Astrocyte (in vitro differentiated cells and primary cell): ENCODE data around the gene PFDN1.

Source experiments
- CTCF ChIP-seq: IDR thresholded peaks from 2 replicates; pipeline ENCODE4 v1.5.1; 2011; ENCODE audit warnings: low read depth, mild to moderate bottlenecking, inconsistent platforms, low read length, moderate library complexity; ENCODE audit not compliant: insufficient read depth
- EZH2 ChIP-seq: IDR thresholded peaks from 2 replicates; pipeline ENCODE4 v1.6.1; 2012; ENCODE audit warnings: mild to moderate bottlenecking, low read length, inconsistent platforms; ENCODE audit not compliant: insufficient read depth

GRCh38 chr5:140214831-140215230 is 88.1 kb downstream of the PFDN1 start:
- TF ChIP-seq EZH2 (no peak), CTCF (no peak)
